ENCODE measurements around the gene GRHPR. TPM values are rescaled to one million over a fixed set of nuclear protein-coding genes. Genes with fewer than 3 reads are reported as not detected.

The GRHPR gene
- total RNA-seq, 1 donor from 2014 or later: 116 TPM

DNA sequence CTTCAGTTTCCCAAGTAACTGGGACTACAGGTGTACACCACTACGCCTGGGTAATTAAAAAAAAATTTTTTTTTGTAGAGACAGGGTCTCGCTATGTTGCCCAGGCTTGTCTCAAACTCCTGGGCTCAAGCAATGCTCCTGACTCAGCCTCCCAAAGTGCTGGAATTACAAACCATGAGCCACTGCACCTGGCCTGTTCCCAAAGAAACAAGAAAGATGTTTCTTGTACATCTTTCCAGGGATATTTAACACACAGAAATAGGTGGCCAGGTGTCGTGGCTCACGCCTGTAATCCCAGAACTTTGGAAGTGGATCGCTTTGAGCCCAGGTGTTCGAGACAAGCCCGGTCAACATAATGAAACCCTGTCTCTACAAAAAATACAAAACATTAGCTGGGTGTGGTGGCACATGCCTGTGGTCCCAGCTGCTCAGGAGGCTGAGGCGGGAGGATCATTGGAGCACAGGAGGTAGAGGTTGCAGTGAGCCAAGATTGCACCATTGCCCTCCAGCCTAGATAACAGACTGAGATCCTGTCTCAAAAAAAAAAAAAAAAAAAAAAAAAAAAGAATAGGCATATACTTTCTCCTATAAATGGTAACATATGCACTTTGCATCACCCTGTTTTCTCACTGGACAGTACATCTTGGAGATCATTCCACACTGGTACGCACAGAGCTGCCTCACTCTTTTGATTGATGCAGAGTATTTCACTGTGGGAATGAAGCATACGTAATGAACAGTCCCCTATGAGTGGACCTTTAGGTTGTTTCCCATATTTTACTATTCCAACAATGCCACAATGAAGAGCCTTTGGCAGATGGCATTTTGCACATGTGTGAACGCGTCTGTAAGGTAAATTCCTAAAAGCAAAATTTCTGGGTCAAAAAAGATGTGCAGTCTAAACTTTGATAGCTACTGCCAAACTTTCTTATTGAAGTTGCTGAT lies 2.0 kb upstream of the GRHPR start:
- Histone ChIP-seq H3K27ac (no peak overlapping the region), H4K20me1 (ENCODE audit: low read depth) (peaks cover 22% of the 10 kb centered on the region), H3K27me3 (no peaks in the 10 kb centered on the region), H3K4me2 (no peak overlapping the region), H3F3A (ENCODE audit: low read depth) (peaks cover 14% of the 10 kb centered on the region), H3K4me1 (peaks cover 32% of the 10 kb centered on the region), H3K79me2 (ENCODE audit: low read depth) (peaks cover 34% of the 10 kb centered on the region), H3K36me3 (no peaks in the 10 kb centered on the region), H2AFZ (replicated peaks) (no peak overlapping the region), H3K4me3 (no peak overlapping the region), H3K9ac (no peak overlapping the region), H3K9me3 (ENCODE audit: low read depth) (no peaks in the 10 kb centered on the region)
- Mint-ChIP-seq H3K4me3 (no peak overlapping the region), H3K27me3 (ENCODE audit: insufficient read depth, low read depth) (peaks cover 2% of the 10 kb centered on the region), H3K4me1 (peaks cover 21% of the 10 kb centered on the region), H3K36me3 (no peaks in the 10 kb centered on the region), H3K9me3 (no peaks in the 10 kb centered on the region), H3K27ac (no peak overlapping the region)
- no peak for TF ChIP-seq EZH2phosphoT487 (IDR thresholded peaks at IDR 0.05)
- TF ChIP-seq CTCF (IDR thresholded peaks at IDR 0.05): no peak
- TF ChIP-seq EZH2 (IDR thresholded peaks at IDR 0.05): no peak
- DNase-seq (ENCODE audit: low spot score): no peak

GRCh38 chr9:37421914-37422288 lies 595 bp upstream of the GRHPR start:
- Histone ChIP-seq H3K4me2 (peak overlapping the region; percentile 79), H3K4me3 (peak overlapping the region; percentile 97), H3K4me1 (peaks cover 21% of the 10 kb centered on the region), H4K20me1 (ENCODE audit: low read depth) (peaks cover 22% of the 10 kb centered on the region), H3K36me3 (no peaks in the 10 kb centered on the region), H3K9me3 (ENCODE audit: low read depth) (no peaks in the 10 kb centered on the region), H3K9ac (no peak overlapping the region), H3K79me2 (ENCODE audit: low read depth) (peaks cover 37% of the 10 kb centered on the region), H2AFZ (replicated peaks) (peak overlapping the region; percentile 59), H3K27me3 (no peaks in the 10 kb centered on the region), H3K27ac (no peak overlapping the region), H3F3A (ENCODE audit: low read depth) (peaks cover 8% of the 10 kb centered on the region)
- Mint-ChIP-seq H3K36me3 (peaks cover 10% of the 10 kb centered on the region), H3K27ac (peak overlapping the region; percentile 89), H3K4me3 (peak overlapping the region; percentile 95), H3K9me3 (no peaks in the 10 kb centered on the region), H3K27me3 (ENCODE audit: insufficient read depth, low read depth) (peaks cover 2% of the 10 kb centered on the region), H3K4me1 (peaks cover 15% of the 10 kb centered on the region)
- DNase-seq (ENCODE audit: low spot score): no peak
- TF ChIP-seq EZH2phosphoT487 (IDR thresholded peaks at IDR 0.05) (no peak), EZH2 (IDR thresholded peaks at IDR 0.05) (no peak), CTCF (IDR thresholded peaks at IDR 0.05) (no peak)

GRCh38 chr9:37423508-37423907 lies 1.0 kb downstream of the GRHPR start:
- Histone ChIP-seq H4K20me1 (ENCODE audit: low read depth) (peaks cover 22% of the 10 kb centered on the region), H3K79me2 (ENCODE audit: low read depth) (peaks cover 37% of the 10 kb centered on the region), H3K36me3 (no peaks in the 10 kb centered on the region), H3K9ac (peak overlapping the region; percentile 74), H3K4me3 (peak overlapping the region; percentile 97), H3K9me3 (ENCODE audit: low read depth) (no peaks in the 10 kb centered on the region), H3K4me2 (peak overlapping the region; percentile 79), H3K4me1 (peaks cover 21% of the 10 kb centered on the region), H3K27ac (no peak overlapping the region), H2AFZ (replicated peaks) (no peak overlapping the region), H3F3A (ENCODE audit: low read depth) (peaks cover 8% of the 10 kb centered on the region), H3K27me3 (no peaks in the 10 kb centered on the region)
- H3K9me3 Mint-ChIP-seq: no peaks in the 10 kb centered on the region
- peak overlapping the region; percentile 95 for H3K4me3 Mint-ChIP-seq
- TF ChIP-seq EZH2 (IDR thresholded peaks at IDR 0.05) (no peak), CTCF (IDR thresholded peaks at IDR 0.05) (no peak), EZH2phosphoT487 (IDR thresholded peaks at IDR 0.05) (no peak)
- DNase-seq (ENCODE audit: low spot score): no peak
- H3K4me1 Mint-ChIP-seq: peaks cover 15% of the 10 kb centered on the region
- no peak overlapping the region for H3K27ac Mint-ChIP-seq
- peaks cover 19% of the 10 kb centered on the region for H3K36me3 Mint-ChIP-seq
- H3K27me3 Mint-ChIP-seq (ENCODE audit: insufficient read depth, low read depth): peaks cover 2% of the 10 kb centered on the region

Data from neural progenitor cell (in vitro differentiated cells).